HepG2 (cell line): ENCODE data around the gene UBR1. TPM values are rescaled to one million over a fixed set of nuclear protein-coding genes. Genes with fewer than 3 reads are reported as not detected.

Experiments used
- ARID5B ChIP-seq: IDR thresholded peaks from 2 replicates; pipeline ENCODE4 v1.4.0; 2020; ENCODE audit warnings: mild to moderate bottlenecking, missing genetic modification reagents
- ELF4 ChIP-seq: sonication (generic); formaldehyde crosslinking; IDR thresholded peaks from 2 replicates; pipeline ENCODE4 v1.5.0; 2020; ENCODE audit warnings: missing genetic modification reagents, mild to moderate bottlenecking, moderate library complexity, borderline replicate concordance
- ETS1 ChIP-seq: sonication (generic); formaldehyde crosslinking; IDR thresholded peaks from 2 replicates; pipeline ENCODE4 v1.4.0; 2020; ENCODE audit warnings: missing genetic modification reagents
- FOXO4 ChIP-seq: sonication (generic); formaldehyde crosslinking; conservative IDR thresholded peaks from 2 replicates; pipeline ENCODE4 v1.8.1; 2023; ENCODE audit warnings: missing genetic modification reagents
- HIC2 ChIP-seq: sonication (generic); formaldehyde crosslinking; IDR thresholded peaks from 2 replicates; pipeline ENCODE4 v1.9.0; 2022; ENCODE audit warnings: low read depth, missing genetic modification reagents
- RAD21 ChIP-seq: fragments of 450-650 bp; formaldehyde crosslinking; IDR thresholded peaks from 2 replicates; pipeline ENCODE4 v1.5.0; 2020; ENCODE audit warnings: mild to moderate bottlenecking
- RBAK ChIP-seq: sonication (generic); formaldehyde crosslinking; IDR thresholded peaks from 2 replicates; pipeline ENCODE4 v1.5.1; 2020; ENCODE audit warnings: mild to moderate bottlenecking, missing genetic modification reagents
- TSC22D2 ChIP-seq: sonication (generic); formaldehyde crosslinking; IDR thresholded peaks from 2 replicates; pipeline ENCODE4 v1.5.1; 2020; ENCODE audit warnings: missing genetic modification reagents, mild to moderate bottlenecking, borderline replicate concordance
- ZBTB46 ChIP-seq: sonication (generic); formaldehyde crosslinking; IDR thresholded peaks from 2 replicates; pipeline ENCODE4 v1.4.0; 2020; ENCODE audit warnings: mild to moderate bottlenecking, missing genetic modification reagents, borderline replicate concordance
- ZNF646 ChIP-seq: sonication (generic); formaldehyde crosslinking; IDR thresholded peaks from 2 replicates; pipeline ENCODE4 v1.9.0; 2021; ENCODE audit warnings: mild to moderate bottlenecking, missing genetic modification reagents
- polyA plus RNA-seq, 8 experiments: library from polyadenylated mRNA; depleted of rRNA in 3 of 8; stranded (reverse) in 7 of 8; unstranded in 1 of 8; fragments of >200 nt; fragmentation: Illumina TruSeq in 4 of 8; extraction: Trizol in 4 of 8; gene quantifications; 2 replicates each; pipeline versions ENCODE4 v1.2.1 to v1.2.3, GENCODE V29; 2011 to 2016; ENCODE audit warnings: low read depth in 4 of 8, missing spikeins in 1 of 8, mixed read lengths in 1 of 8; ENCODE audit not compliant: insufficient read depth in 1 of 8
- total RNA-seq, 5 experiments: library from RNA; depleted of rRNA; stranded (reverse); fragments of >200 nt; fragmentation: Illumina TruSeq; extraction: Trizol; gene quantifications; 2 replicates each; pipeline ENCODE4 v1.2.3, GENCODE V29; 2016; ENCODE audit warnings: low read depth in 1 of 5

Gene UBR1
- total and polyA plus RNA-seq, 2 of the 13 experiments (the other 11 are each of a cell fraction or from before 2014, with no cell fraction given) = 6.4 to 18.0 TPM

- TF ChIP-seq ZNF646 (CRISPR knock-in tag) (no peak), FOXO4 (CRISPR knock-in tag) (0 out of 2 replicates have a peak, but pooled peaks have one; percentile 39), TSC22D2 (no peak), ELF4 (CRISPR knock-in tag) (peak; percentile 88; the same call in 1 of the 2 replicates), ARID5B (peak; percentile 6; the same call in 1 of the 2 replicates), RAD21 (CRISPR knock-in tag) (no peak), ETS1 (CRISPR knock-in tag) (no peak), HIC2 (CRISPR knock-in tag) (no peak), RBAK (CRISPR knock-in tag) (no peak), ZBTB46 (CRISPR knock-in tag) (no peak)
These were observed at the start of gene UBR1 (continued) for GRCh38 chr15:43105778-43106485.
